ENCODE data around the gene SAMD14. TPM values are rescaled to one million over a fixed set of nuclear protein-coding genes. Genes with fewer than 3 reads are reported as not detected.

SAMD14 gene
- total and polyA plus RNA-seq, 2 donors (not counting 1 experiment from before 2014, with no cell fraction given), result 0.13 to 0.89 TPM

DNA sequence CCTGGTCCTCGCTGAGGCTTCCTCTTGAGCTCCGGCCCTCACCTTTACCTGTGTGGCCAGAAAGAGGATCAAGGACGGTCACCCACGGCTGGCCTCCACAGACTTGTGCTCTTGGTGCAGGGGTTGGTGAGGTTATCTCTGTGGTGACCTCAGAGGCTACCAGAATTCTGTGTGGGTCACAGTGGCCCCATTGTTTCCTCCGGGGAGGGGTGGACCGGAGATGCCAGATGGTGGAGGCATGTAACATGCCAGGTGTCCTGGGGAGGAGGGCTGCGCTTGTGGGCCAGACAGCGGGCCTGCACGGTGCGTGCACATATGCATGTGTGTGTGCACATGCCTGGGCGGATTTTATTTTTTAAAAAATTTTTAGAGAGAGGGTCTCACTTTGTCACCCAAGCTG, 42.2 kb upstream of the SAMD14 start:
- H2AFZ ChIP-seq (ENCODE audit: insufficient read depth, low read depth, low read length, poor library complexity, severe bottlenecking), result no peak overlapping the region

More for the DNA sequence above, 42.2 kb upstream of the SAMD14 start:
- POLR2A ChIA-PET, result no interaction called here
- 89% methylated on average over 5 of the region's 11 CpGs for WGBS (ENCODE audit: insufficient coverage)
- Histone ChIP-seq H3K4me3 (ENCODE audit: control extremely low read depth in 1 of 5, extremely low read depth in 1 of 5, insufficient read depth in 1 of 5, low read depth in 2 of 5, low read length in 4 of 5) (no peak overlapping the region), H4K20me1 (ENCODE audit: control insufficient read depth, insufficient read depth, low read length, poor library complexity, severe bottlenecking) (no peaks in the 10 kb centered on the region), H3K36me3 (replicated peaks in 1 of 2; ENCODE audit: control extremely low read depth in 1 of 2, control insufficient read depth in 1 of 2, extremely low read depth in 1 of 2, insufficient read depth in 2 of 2, low read length in 1 of 2) (no peaks in the 10 kb centered on the region), H3K4me1 (ENCODE audit: control insufficient read depth in 2 of 2, insufficient read depth in 2 of 2, low read length in 2 of 2) (peaks cover 12 to 20% of the 10 kb centered on the region in 2 donors), H3K79me2 (ENCODE audit: control insufficient read depth, insufficient read depth, low read length) (peaks cover 8% of the 10 kb centered on the region), H3K9me3 (ENCODE audit: control extremely low read depth in 1 of 3, control insufficient read depth in 2 of 3, insufficient read depth in 1 of 3, low read length in 2 of 3) (no peaks in the 10 kb centered on the region), H3K4me2 (replicated peaks; ENCODE audit: low read depth, low read length, poor library complexity, severe bottlenecking) (no peak overlapping the region), H3K9ac (ENCODE audit: low read length) (no peak overlapping the region), H3K27me3 (replicated peaks in 1 of 4; ENCODE audit: control extremely low read depth in 1 of 4, control insufficient read depth in 3 of 4, insufficient read depth in 4 of 4, low read length in 3 of 4) (no peaks in the 10 kb centered on the region), H3K27ac (ENCODE audit: low read length in 2 of 2) (no peak overlapping the region)
- TF ChIP-seq CTCF (IDR thresholded peaks at IDR 0.05), result no peak
- no peak for TF ChIP-seq EZH2 (IDR thresholded peaks at IDR 0.05; ENCODE audit: borderline replicate concordance, insufficient read depth, low read depth, low read length, poor library complexity, severe bottlenecking)
- Mint-ChIP-seq H3K27ac (no peak overlapping the region), H3K9me3 (ENCODE audit: insufficient read depth) (no peaks in the 10 kb centered on the region), H3K4me3 (no peak overlapping the region), H3K4me1 (peaks cover 10% of the 10 kb centered on the region), H3K27me3 (no peaks in the 10 kb centered on the region)
- ATAC-seq (ENCODE audit: low read depth), result no peak
- CTCF ChIA-PET, result interaction anchor here (1.4 to 5.9 kb wide), 2 partner anchors 24 to 25 kb away, joined by 4 to 49 read pairs; no protein-coding TSS in a partner anchor
- DNase-seq, result no peak
- intact Hi-C loops (cut with micrococcal nuclease), result no loop called here
